KBM-7 (cell line): Measurements from ENCODE around the gene FIBCD1.

Source experiments
- DNase-seq: peaks from one replicate; pipeline ENCODE4 v3.0.0-alpha.2; 2015
- in situ Hi-C: fragments of 300-500 bp; cut with MboI; formaldehyde crosslinking; loops from 2 replicates; pipeline ENCODE4 v1.14.3; 2020; ENCODE audit warnings: low sequenced_read_pairs, low pct_unique_long_range_greater_than_20kb, mixed read lengths

The FIBCD1 gene

GRCh38 chr9:130890870-130891687, 48.0 kb downstream of the FIBCD1 start:
- no peak for DNase-seq
- in situ Hi-C loops, result no loop called here

DNA sequence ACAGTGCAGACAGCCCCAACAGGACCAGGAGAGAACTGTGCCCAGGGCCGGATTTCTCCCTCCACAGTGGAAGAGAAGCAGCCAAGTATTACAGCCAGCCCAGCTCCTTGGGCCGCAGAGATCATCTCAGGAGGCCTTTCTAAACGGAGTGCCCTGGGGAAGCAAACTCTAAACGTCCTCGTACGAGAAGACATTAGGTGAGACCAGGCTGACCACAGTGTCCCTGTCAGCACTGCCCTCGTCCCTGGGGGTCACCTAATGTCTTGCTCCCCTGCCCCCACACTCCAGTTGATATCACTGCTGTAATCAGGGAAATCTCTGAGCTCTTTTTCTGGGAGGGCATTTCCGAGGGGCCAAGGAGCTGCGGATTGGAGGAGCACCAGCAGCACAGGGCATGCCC, 48.9 kb downstream of the FIBCD1 start:
- in situ Hi-C loops, result no loop called here
- no peak for DNase-seq

DNA sequence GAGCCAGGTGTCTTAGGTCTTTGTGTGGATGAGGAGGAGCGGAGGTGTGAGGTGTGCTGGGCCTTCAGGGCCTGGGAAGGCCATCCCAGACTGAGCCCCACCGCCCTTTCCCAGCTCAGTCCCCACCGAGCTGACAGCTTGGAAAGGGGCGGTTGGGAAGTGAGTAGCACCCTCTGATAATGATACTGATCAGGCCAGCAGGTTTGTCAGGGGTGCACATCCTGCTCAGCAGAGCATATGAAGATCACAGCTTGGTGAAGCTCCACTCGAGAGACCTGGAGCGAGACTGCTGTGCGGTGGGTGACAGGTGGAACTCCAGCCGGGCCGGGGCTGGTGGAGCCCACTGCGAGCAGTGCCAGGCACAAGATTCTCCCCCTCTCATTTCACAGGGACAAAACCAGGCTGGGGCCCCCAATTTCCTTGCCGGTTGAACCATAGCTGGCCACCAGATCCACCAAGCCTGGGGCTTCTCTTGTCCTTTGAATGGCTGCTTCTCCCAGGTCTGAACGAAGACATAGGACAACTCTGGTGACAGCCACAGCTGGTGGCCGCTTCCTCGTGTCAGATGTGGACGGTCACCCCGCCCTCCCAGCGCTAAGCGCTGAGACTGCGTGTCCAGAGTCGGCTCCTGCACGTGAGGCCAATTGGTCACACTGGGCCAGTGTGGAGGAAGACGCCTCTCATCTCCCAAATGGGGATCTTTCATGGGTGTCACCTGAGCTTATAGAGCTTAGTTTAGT, 50.7 kb downstream of the FIBCD1 start:
- no peak for DNase-seq
- in situ Hi-C loops, result no loop called here

DNA sequence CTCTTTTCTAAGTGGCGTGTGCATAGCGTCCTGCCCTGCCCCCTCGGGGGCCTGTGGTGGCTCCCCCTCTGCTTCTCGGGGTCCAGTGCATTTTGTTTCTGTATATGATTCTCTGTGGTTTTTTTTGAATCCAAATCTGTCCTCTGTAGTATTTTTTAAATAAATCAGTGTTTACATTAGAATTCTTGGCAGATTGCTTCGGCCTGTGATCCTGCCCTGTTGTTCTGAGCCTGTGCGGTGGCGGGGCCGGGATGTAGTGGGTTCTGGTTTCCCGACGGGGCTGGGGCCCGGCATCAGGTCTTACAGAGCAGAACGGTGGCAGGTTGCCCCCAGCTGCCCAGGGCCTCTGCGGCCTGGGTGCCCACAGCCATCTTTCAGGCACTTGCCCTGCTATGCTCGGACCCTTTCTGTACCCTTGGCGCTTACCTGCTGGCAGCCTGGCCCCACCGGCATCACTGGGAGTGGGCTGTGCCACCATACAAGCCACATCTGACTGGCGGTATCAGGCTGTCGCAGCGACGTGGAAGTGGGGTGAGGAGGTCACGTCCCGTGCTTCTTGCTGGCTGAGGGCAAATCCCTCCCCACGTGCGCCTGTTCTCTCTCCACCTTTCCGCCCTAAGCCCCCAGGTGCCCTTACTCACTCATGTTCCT, 51.4 kb downstream of the FIBCD1 start:
- in situ Hi-C loops, result no loop called here

GRCh38 chr9:130886981-130887380, 52.1 kb downstream of the FIBCD1 start:
- in situ Hi-C loops, result no loop called here

More for the DNA sequence above, 51.4 kb downstream of the FIBCD1 start:
- DNase-seq, result no peak

GRCh38 chr9:130885484-130886375, 53.3 kb downstream of the FIBCD1 start:
- in situ Hi-C loops, result no loop called here
- DNase-seq, result no peak

More at GRCh38 chr9:130886981-130887380, 52.1 kb downstream of the FIBCD1 start:
- DNase-seq, result no peak

- no peak for DNase-seq
- in situ Hi-C loops, result no loop called here
These were observed 54.2 kb downstream of the FIBCD1 start for GRCh38 chr9:130884542-130885483.

DNA sequence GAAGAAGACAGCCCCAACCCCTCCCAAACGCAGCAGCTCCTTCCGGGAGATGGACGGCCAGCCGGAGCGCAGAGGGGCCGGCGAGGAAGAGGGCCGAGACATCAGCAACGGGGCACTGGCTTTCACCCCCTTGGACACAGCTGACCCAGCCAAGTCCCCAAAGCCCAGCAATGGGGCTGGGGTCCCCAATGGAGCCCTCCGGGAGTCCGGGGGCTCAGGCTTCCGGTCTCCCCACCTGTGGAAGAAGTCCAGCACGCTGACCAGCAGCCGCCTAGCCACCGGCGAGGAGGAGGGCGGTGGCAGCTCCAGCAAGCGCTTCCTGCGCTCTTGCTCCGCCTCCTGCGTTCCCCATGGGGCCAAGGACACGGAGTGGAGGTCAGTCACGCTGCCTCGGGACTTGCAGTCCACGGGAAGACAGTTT, 54.9 kb downstream of the FIBCD1 start:
- no peak for DNase-seq
- in situ Hi-C loops, result no loop called here

DNA sequence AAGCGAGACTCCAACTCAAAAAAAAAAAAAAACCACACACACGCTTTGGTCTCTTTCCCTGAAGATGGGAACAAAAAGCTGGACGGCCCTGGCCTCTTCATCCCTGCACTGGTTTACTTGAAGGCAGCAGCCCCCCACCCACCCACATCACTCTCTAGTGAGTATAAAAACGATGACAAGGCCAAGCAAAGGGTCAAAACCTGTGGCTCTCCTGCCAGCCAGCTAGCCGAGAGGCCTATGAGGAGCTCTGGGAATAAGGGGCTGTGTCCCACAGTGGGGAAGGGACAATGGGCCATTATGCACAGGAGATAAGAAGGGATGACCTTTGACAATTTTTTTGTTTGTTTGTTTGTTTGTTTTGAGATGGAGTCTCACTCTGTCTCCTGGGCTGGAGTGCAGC, 55.6 kb downstream of the FIBCD1 start:
- no peak for DNase-seq
- in situ Hi-C loops, result no loop called here

- in situ Hi-C loops, result no loop called here
- DNase-seq, result no peak
These were observed 56.3 kb downstream of the FIBCD1 start for GRCh38 chr9:130882696-130883225.

DNA sequence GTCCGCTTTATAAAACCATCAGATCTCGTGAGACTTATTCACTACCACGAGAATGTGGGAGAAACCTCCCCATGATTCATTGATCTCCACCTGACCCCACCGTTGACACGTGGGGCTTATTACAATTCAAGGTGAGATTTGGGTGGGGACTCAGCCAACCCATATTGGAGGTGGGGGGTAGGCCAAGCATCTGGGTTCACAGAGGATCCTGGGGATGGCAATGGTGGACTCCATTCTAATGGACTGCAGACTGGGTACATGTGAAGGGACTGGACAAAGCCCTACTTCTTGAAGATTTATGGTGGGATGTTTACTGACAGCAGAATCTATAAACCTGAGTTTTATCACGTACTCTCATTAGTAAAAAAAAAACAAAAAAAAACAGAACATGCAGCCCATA, 57.5 kb downstream of the FIBCD1 start:
- in situ Hi-C loops, result no loop called here
- DNase-seq, result no peak

DNA sequence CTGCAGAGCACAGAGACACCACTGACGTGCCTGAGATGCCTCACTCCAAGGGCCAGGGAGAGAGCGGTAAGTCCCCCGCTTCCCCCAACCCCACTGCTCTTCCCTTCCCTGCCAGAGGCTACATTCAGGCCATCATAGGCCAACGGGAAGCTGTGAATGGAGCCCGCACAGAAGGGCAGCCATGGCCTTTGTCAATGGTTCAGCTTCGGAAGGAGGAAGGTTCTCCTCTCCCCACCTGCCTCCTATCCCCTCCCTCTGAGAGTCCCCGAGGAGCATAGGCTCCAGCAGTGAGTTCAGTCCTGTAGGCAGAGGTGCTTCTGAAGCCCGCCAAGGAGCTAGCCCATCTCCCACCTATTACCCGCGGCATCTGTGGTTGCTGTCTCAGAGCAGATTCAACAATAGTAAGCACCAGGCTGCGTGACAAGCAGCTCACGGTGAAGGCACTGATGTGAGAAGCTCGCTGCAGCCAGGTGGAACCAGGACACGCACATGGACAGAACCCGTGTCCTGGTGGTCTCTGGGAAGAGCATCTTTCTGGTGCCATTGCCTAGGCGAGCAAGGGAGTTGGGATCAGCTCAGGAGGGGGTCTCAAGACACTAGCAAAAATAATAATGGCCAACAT, 58.3 kb downstream of the FIBCD1 start:
- in situ Hi-C loops, result no loop called here
- DNase-seq, result no peak

GRCh38 chr9:130879863-130880411, 59.1 kb downstream of the FIBCD1 start:
- in situ Hi-C loops, result no loop called here
- no peak for DNase-seq

DNA sequence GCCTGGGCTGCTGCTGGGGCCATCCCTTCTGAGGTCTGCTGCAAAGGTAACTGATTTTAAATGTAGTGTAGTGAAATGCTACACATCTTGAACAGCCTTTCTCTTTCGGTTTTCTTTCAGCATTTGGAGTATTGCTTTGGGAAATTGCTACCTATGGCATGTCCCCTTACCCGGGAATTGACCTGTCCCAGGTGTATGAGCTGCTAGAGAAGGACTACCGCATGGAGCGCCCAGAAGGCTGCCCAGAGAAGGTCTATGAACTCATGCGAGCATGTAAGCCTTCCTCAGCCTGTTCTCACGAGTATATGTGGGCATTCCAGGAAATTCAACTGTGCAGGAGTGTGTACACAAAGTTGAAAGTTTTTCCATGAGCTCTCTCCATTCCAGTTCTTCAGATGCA, 60.8 kb downstream of the FIBCD1 start:
- in situ Hi-C loops, result no loop called here
- DNase-seq, result no peak

GRCh38 chr9:130877300-130877699, 61.7 kb downstream of the FIBCD1 start:
- in situ Hi-C loops, result no loop called here

GRCh38 chr9:130874783-130875182, 64.3 kb downstream of the FIBCD1 start:
- DNase-seq, result no peak
- in situ Hi-C loops, result no loop called here

More at GRCh38 chr9:130877300-130877699, 61.7 kb downstream of the FIBCD1 start:
- no peak for DNase-seq

GRCh38 chr9:130873966-130874365, 65.1 kb downstream of the FIBCD1 start:
- in situ Hi-C loops, result no loop called here
- DNase-seq, result no peak
